H9 (cell line): ENCODE measurements around the gene JARID2. TPM values are rescaled to one million over a fixed set of nuclear protein-coding genes. Genes with fewer than 3 reads are reported as not detected.

Experiments
- DNase-seq: peaks from one replicate; pipeline ENCODE4 v3.0.0-alpha.2; 2017
- H2AFZ ChIP-seq: one replicate; pipeline ENCODE4 v1.6.1; 2013; ENCODE audit warnings: mild to moderate bottlenecking, low read length, control low read depth, moderate library complexity
- H2AK5ac ChIP-seq: 2 replicates; pipeline ENCODE4 v1.6.1; 2013; ENCODE audit warnings: low read length, control low read depth, mixed read lengths; ENCODE audit not compliant: insufficient read length
- H2BK120ac ChIP-seq: one replicate; pipeline ENCODE4 v1.6.1; 2013; ENCODE audit warnings: low read depth, mild to moderate bottlenecking, low read length, control low read depth, inconsistent platforms; ENCODE audit not compliant: poor library complexity, severe bottlenecking
- H2BK12ac ChIP-seq: 2 replicates; pipeline ENCODE4 v1.6.1; 2013; ENCODE audit warnings: low read length, control low read depth, mixed read lengths, low read depth; ENCODE audit not compliant: insufficient read length
- H2BK15ac ChIP-seq: 2 replicates; pipeline ENCODE4 v1.6.1; 2013; ENCODE audit warnings: low read depth, low read length, control low read depth
- H2BK20ac ChIP-seq: one replicate; pipeline ENCODE4 v1.6.1; 2013; ENCODE audit warnings: low read depth, mild to moderate bottlenecking, low read length, control low read depth, inconsistent platforms; ENCODE audit not compliant: poor library complexity, severe bottlenecking
- H2BK5ac ChIP-seq: 2 replicates; pipeline ENCODE4 v1.6.1; 2013; ENCODE audit warnings: low read length, control low read depth, mixed read lengths; ENCODE audit not compliant: insufficient read length
- H3K14ac ChIP-seq: 2 replicates; pipeline ENCODE4 v1.6.1; 2013; ENCODE audit warnings: low read length, control low read depth; ENCODE audit not compliant: insufficient read depth
- H3K18ac ChIP-seq: 2 replicates; pipeline ENCODE4 v1.6.1; 2013; ENCODE audit warnings: low read depth, mild to moderate bottlenecking, mixed read lengths, low read length, control low read depth; ENCODE audit not compliant: insufficient read length
- H3K23ac ChIP-seq: 2 replicates; pipeline ENCODE4 v1.6.1; 2013; ENCODE audit warnings: low read length, control low read depth, mixed read lengths, low read depth; ENCODE audit not compliant: insufficient read length
- H3K23me2 ChIP-seq: 2 replicates; pipeline ENCODE4 v1.6.1; 2013; ENCODE audit warnings: low read depth, mild to moderate bottlenecking, mixed read lengths, low read length, control low read depth; ENCODE audit not compliant: insufficient read length, poor library complexity, severe bottlenecking
- H3K27ac ChIP-seq: 2 replicates; pipeline ENCODE4 v1.5.1; 2013; ENCODE audit warnings: low read length, control low read depth, mixed read lengths, low read depth; ENCODE audit not compliant: insufficient read length
- H3K27me3 ChIP-seq: 2 replicates; pipeline ENCODE4 v1.6.1; 2013; ENCODE audit warnings: low read length, control low read depth, inconsistent platforms; ENCODE audit not compliant: insufficient read depth
- H3K4ac ChIP-seq: 2 replicates; pipeline ENCODE4 v1.6.1; 2013; ENCODE audit warnings: low read depth, mild to moderate bottlenecking, control low read depth, inconsistent platforms, low read length, moderate library complexity
- H3K4me1 ChIP-seq: 2 replicates; pipeline ENCODE4 v1.6.1; 2013; ENCODE audit warnings: low read length, control low read depth, inconsistent platforms; ENCODE audit not compliant: insufficient read depth
- H3K4me2 ChIP-seq: 2 replicates; pipeline ENCODE4 v1.6.1; 2013; ENCODE audit warnings: low read length, control low read depth, mixed read lengths; ENCODE audit not compliant: insufficient read length, insufficient read depth
- H3K56ac ChIP-seq: 2 replicates; pipeline ENCODE4 v1.6.1; 2013; ENCODE audit warnings: low read depth, mild to moderate bottlenecking, mixed read lengths, low read length, control low read depth; ENCODE audit not compliant: insufficient read length
- H3K79me1 ChIP-seq: 2 replicates; pipeline ENCODE4 v1.6.1; 2013; ENCODE audit warnings: low read depth, mild to moderate bottlenecking, moderate library complexity, low read length, control low read depth, inconsistent platforms; ENCODE audit not compliant: insufficient read depth, poor library complexity, severe bottlenecking
- H3K79me2 ChIP-seq: 2 replicates; pipeline ENCODE4 v1.6.1; 2013; ENCODE audit warnings: low read length, control low read depth, inconsistent platforms; ENCODE audit not compliant: insufficient read depth
- H3K9ac ChIP-seq: 2 replicates; pipeline ENCODE4 v1.6.1; 2013; ENCODE audit warnings: low read length, control low read depth, mixed read lengths; ENCODE audit not compliant: insufficient read length; ENCODE audit errors: extremely low read depth
- H3K9me3 ChIP-seq: one replicate; pipeline ENCODE4 v1.6.1; 2013; ENCODE audit warnings: low read depth, low read length, inconsistent platforms; ENCODE audit not compliant: control insufficient read depth
- H3T11ph ChIP-seq: one replicate; pipeline ENCODE4 v1.6.1; 2013; ENCODE audit warnings: mild to moderate bottlenecking, low read length, control low read depth, inconsistent platforms
- H4K20me1 ChIP-seq: one replicate; pipeline ENCODE4 v1.6.1; 2013; ENCODE audit not compliant: control insufficient read depth, insufficient read length, insufficient read depth
- H4K5ac ChIP-seq: 2 replicates; pipeline ENCODE4 v1.6.1; 2013; ENCODE audit warnings: low read depth, mild to moderate bottlenecking, mixed read lengths, low read length, control low read depth; ENCODE audit not compliant: insufficient read length
- H4K8ac ChIP-seq: replicated peaks from 2 replicates; pipeline ENCODE4 v1.6.1; 2013; ENCODE audit warnings: low read length, control low read depth, mixed read lengths, low read depth; ENCODE audit not compliant: insufficient read length
- H4K91ac ChIP-seq: 2 replicates; pipeline ENCODE4 v1.6.1; 2013; ENCODE audit warnings: low read depth, mild to moderate bottlenecking, moderate library complexity, mixed read lengths, low read length, control low read depth; ENCODE audit not compliant: insufficient read length
- H3K27ac Mint-ChIP-seq, 3 experiments: 2 replicates in 2 of 3; 3 replicates in 1 of 3; pipeline ENCODE4 v1.8.0; 2020 to 2021; ENCODE audit warnings: mixed read lengths in 3 of 3, mild to moderate bottlenecking in 1 of 3, moderate library complexity in 1 of 3
- H3K27me3 Mint-ChIP-seq: 2 replicates; pipeline ENCODE4 v1.8.0; 2021; ENCODE audit warnings: low read depth, mild to moderate bottlenecking, moderate library complexity, mixed read lengths
- H3K36me3 Mint-ChIP-seq, 3 experiments: 2 replicates in 2 of 3; 3 replicates in 1 of 3; pipeline ENCODE4 v1.8.0; 2020 to 2021; ENCODE audit warnings: low read depth in 3 of 3, mixed read lengths in 3 of 3; ENCODE audit not compliant: insufficient read depth in 1 of 3
- H3K4me1 Mint-ChIP-seq, 2 experiments: 2 replicates each; pipeline ENCODE4 v1.8.0; 2020; ENCODE audit warnings: mixed read lengths in 2 of 2
- H3K4me3 Mint-ChIP-seq, 2 experiments: 2 replicates in 1 of 2; 3 replicates in 1 of 2; pipeline ENCODE4 v1.8.0; 2020 to 2021; ENCODE audit warnings: mild to moderate bottlenecking in 2 of 2, mixed read lengths in 2 of 2, moderate library complexity in 1 of 2
- H3K9me3 Mint-ChIP-seq, 2 experiments: 2 replicates in 1 of 2; 3 replicates in 1 of 2; pipeline ENCODE4 v1.8.0; 2020; ENCODE audit warnings: mild to moderate bottlenecking in 2 of 2, mixed read lengths in 2 of 2, moderate library complexity in 1 of 2
- WGBS: extraction: QIAGEN DNeasy Blood & Tissue Kit; methylation state at CpG from one replicate; pipeline ENCODE4 v1.1.7; 2013; ENCODE audit warnings: missing lambda C conversion rate, low lambda C conversion rate, mixed read lengths; ENCODE audit not compliant: insufficient read length; ENCODE audit errors: extremely low coverage; 5-methylcytosine and 5-hydroxymethylcytosine counted together
- total RNA-seq: library from RNA; stranded (reverse); gene quantifications from 2 replicates; pipeline ENCODE4 v1.2.1, GENCODE V29; 2021
- TF ChIP-seq, protein P1 (sequence below): fragments of 200-600 bp; sonication (generic); conservative IDR thresholded peaks from 3 replicates; pipeline ENCODE4 v1.8.0; 2021; ENCODE audit warnings: antibody characterized with exemption, mild to moderate bottlenecking

The JARID2 gene
- total RNA-seq, 1 experiment from 2014 or later, result 174 TPM

DNA sequence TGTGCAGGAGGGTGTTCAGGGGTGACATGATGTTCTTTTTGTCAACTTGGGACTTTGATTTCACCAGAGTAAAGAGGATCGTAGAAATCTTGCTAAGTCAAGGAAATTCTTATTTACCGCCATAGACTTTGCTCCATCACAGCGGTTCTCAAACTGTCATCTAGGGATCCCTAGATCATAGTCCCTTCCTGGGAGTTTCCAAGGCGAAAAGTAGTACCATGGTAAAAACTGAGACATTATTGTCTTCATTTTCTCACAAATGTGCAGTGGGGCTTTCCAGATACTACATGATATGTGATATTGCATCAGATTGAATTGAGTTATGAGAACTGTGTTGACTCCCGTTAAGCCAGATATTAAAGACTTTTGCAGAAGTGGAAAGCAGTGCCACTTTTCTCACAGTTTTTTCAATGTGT, 79.7 kb downstream of the JARID2 start:
- peaks cover 93% of the 10 kb centered on the region for H3K79me2 ChIP-seq

More for the DNA sequence above, 79.7 kb downstream of the JARID2 start:
- no CpG with 5 or more reads among the region's 5 CpGs for WGBS
- Mint-ChIP-seq H3K27me3 (no peaks in the 10 kb centered on the region), H3K4me3 (no peak overlapping the region), H3K36me3 (peaks cover 7 to 16% (median 14%) of the 10 kb centered on the region in 3 experiments), H3K9me3 (no peaks in the 10 kb centered on the region), H3K27ac (peak overlapping the region in 1 of 3 experiments; percentile 82; a peak in 2 of 7 replicates), H3K4me1 (peaks cover 80 to 87% of the 10 kb centered on the region in 2 experiments)
- no peaks in the 10 kb centered on the region for H3K79me1 ChIP-seq
- no peaks in the 10 kb centered on the region for H3K9me3 ChIP-seq
- H3K4ac ChIP-seq, result no peak overlapping the region
- H3K23me2 ChIP-seq, result no peaks in the 10 kb centered on the region
- H4K5ac ChIP-seq, result no peak overlapping the region
- H3T11ph ChIP-seq, result no peak overlapping the region
- H2BK20ac ChIP-seq, result no peak overlapping the region
- no peak overlapping the region for H2BK5ac ChIP-seq
- no peak overlapping the region for H2BK120ac ChIP-seq
- no peak overlapping the region for H2AK5ac ChIP-seq
- H2BK15ac ChIP-seq, result no peak overlapping the region
- H3K18ac ChIP-seq, result no peak overlapping the region
- no peak overlapping the region for H3K9ac ChIP-seq
- no peaks in the 10 kb centered on the region for H3K27me3 ChIP-seq
- no peaks in the 10 kb centered on the region for H4K20me1 ChIP-seq
- no peak overlapping the region for H3K4me2 ChIP-seq
- H4K8ac ChIP-seq, result no peak overlapping the region
- no peak overlapping the region for H2AFZ ChIP-seq
- peaks cover 30% of the 10 kb centered on the region for H3K4me1 ChIP-seq
- no peak overlapping the region for H3K56ac ChIP-seq
- DNase-seq, result no peak
- H2BK12ac ChIP-seq, result no peak overlapping the region
- TF ChIP-seq, protein P1, sequence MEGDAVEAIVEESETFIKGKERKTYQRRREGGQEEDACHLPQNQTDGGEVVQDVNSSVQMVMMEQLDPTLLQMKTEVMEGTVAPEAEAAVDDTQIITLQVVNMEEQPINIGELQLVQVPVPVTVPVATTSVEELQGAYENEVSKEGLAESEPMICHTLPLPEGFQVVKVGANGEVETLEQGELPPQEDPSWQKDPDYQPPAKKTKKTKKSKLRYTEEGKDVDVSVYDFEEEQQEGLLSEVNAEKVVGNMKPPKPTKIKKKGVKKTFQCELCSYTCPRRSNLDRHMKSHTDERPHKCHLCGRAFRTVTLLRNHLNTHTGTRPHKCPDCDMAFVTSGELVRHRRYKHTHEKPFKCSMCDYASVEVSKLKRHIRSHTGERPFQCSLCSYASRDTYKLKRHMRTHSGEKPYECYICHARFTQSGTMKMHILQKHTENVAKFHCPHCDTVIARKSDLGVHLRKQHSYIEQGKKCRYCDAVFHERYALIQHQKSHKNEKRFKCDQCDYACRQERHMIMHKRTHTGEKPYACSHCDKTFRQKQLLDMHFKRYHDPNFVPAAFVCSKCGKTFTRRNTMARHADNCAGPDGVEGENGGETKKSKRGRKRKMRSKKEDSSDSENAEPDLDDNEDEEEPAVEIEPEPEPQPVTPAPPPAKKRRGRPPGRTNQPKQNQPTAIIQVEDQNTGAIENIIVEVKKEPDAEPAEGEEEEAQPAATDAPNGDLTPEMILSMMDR, result no peak
- H3K27ac ChIP-seq, result no peak overlapping the region
- no peak overlapping the region for H3K14ac ChIP-seq
- no peak overlapping the region for H3K23ac ChIP-seq
- H4K91ac ChIP-seq, result no peak overlapping the region
